H1 (cell line): ENCODE measurements around the gene LRRK1. TPM values are rescaled to one million over a fixed set of nuclear protein-coding genes. Genes with fewer than 3 reads are reported as not detected.
A peak's percentile ranks its signal among the peaks of the same experiment; 100 is the strongest.

ENCODE experiments used
- CTCF ChIA-PET: fragments of 300-600 bp; sonication (Branson Sonifier 250); formaldehyde crosslinking; loops from one replicate; lab custom pipeline; 2021; ENCODE audit not compliant: partially characterized antibody; lab: Charles Lee
- POLR2A ChIA-PET: fragments of 300-600 bp; sonication (Branson Sonifier 250); formaldehyde crosslinking; loops from one replicate; lab custom pipeline; 2021; ENCODE audit warnings: inconsistent platforms; ENCODE audit not compliant: partially characterized antibody; lab: Charles Lee
- DNase-seq, 2 experiments: peaks; one replicate each; pipeline versions ENCODE4 v3.0.0 to v3.0.0-alpha.2; 2010 to 2022; ENCODE audit warnings: low spot score in 2 of 2, low read depth in 1 of 2, mixed read lengths in 1 of 2
- FAIRE-seq: peaks from 2 replicates; lab custom pipeline; 2011; peaks lifted over from hg19 to GRCh38; lab: Jason Lieb, UNC
- H2AFZ ChIP-seq: 2 replicates; pipeline ENCODE4 v1.8.1; 2012; ENCODE audit warnings: low read length, inconsistent platforms
- H2AK5ac ChIP-seq: 2 replicates; pipeline ENCODE4 v1.6.1; 2013; ENCODE audit warnings: low read depth, low read length
- H2BK120ac ChIP-seq: replicated peaks from 2 replicates; pipeline ENCODE3; 2013; ENCODE audit warnings: low read depth, low read length, inconsistent platforms
- H2BK12ac ChIP-seq: 2 replicates; pipeline ENCODE4 v1.6.1; 2013; ENCODE audit warnings: low read depth, low read length
- H2BK15ac ChIP-seq: 2 replicates; pipeline ENCODE4 v1.6.1; 2013; ENCODE audit warnings: low read length
- H2BK20ac ChIP-seq: 2 replicates; pipeline ENCODE4 v1.6.1; 2013; ENCODE audit warnings: low read length
- H2BK5ac ChIP-seq: 2 replicates; pipeline ENCODE4 v1.6.1; 2013; ENCODE audit warnings: low read depth, low read length
- H3K14ac ChIP-seq: 2 replicates; pipeline ENCODE4 v1.6.1; 2013; ENCODE audit warnings: inconsistent platforms; ENCODE audit not compliant: insufficient read length
- H3K18ac ChIP-seq: 2 replicates; pipeline ENCODE4 v1.6.1; 2013; ENCODE audit warnings: low read length; ENCODE audit errors: extremely low read depth
- H3K23ac ChIP-seq: 2 replicates; pipeline ENCODE4 v1.6.1; 2013; ENCODE audit warnings: inconsistent platforms; ENCODE audit not compliant: insufficient read length
- H3K23me2 ChIP-seq: 2 replicates; pipeline ENCODE4 v1.6.1; 2013; ENCODE audit warnings: low read depth, low read length
- H3K27ac ChIP-seq: 2 replicates; pipeline ENCODE4 v1.6.1; 2011; ENCODE audit warnings: low read depth, low read length, inconsistent platforms
- H3K27me3 ChIP-seq, 4 experiments: replicated peaks in 1 of 4; 1 replicate in 1 of 4; 2 replicates in 3 of 4; pipeline versions ENCODE4 v1.6.1 to v1.8.1; 2011 to 2013; ENCODE audit warnings: low read length in 3 of 4, mild to moderate bottlenecking in 3 of 4, inconsistent platforms in 2 of 4, mixed read lengths in 2 of 4, moderate library complexity in 1 of 4; ENCODE audit not compliant: control insufficient read depth in 3 of 4, insufficient read depth in 3 of 4; ENCODE audit errors: extremely low read depth in 1 of 4
- H3K36me3 ChIP-seq, 4 experiments: 2 replicates each; pipeline versions ENCODE4 v1.6.1 to v1.8.1; 2011 to 2013; ENCODE audit warnings: mild to moderate bottlenecking in 4 of 4, low read length in 3 of 4, moderate library complexity in 2 of 4, control low read depth in 1 of 4, inconsistent platforms in 1 of 4; ENCODE audit not compliant: insufficient read depth in 4 of 4, control insufficient read depth in 2 of 4
- H3K4ac ChIP-seq: replicated peaks from 2 replicates; pipeline ENCODE3; 2013; ENCODE audit warnings: low read length, low read depth, mixed read lengths, inconsistent platforms; ENCODE audit not compliant: insufficient read length
- H3K4me1 ChIP-seq, 4 experiments: replicated peaks in 1 of 4; 1 replicate in 1 of 4; 2 replicates in 3 of 4; pipeline versions ENCODE4 v1.6.1 to v1.8.1; 2011 to 2013; ENCODE audit warnings: low read length in 3 of 4, inconsistent platforms in 2 of 4, mixed read lengths in 1 of 4; ENCODE audit not compliant: insufficient read depth in 4 of 4, control insufficient read depth in 3 of 4
- H3K4me2 ChIP-seq, 2 experiments: 2 replicates each; pipeline versions ENCODE4 v1.6.1 to v1.8.1; 2011 to 2013; ENCODE audit warnings: low read depth in 2 of 2, low read length in 2 of 2, control low read depth in 1 of 2, inconsistent platforms in 1 of 2, mild to moderate bottlenecking in 1 of 2; ENCODE audit not compliant: insufficient read depth in 1 of 2
- H3K4me3 ChIP-seq, 4 experiments: fragments of 200-600, 300-600 bp in 1 of 4; sonication (generic), shearing (Covaris generic), sonication (Bioruptor Twin) in 1 of 4; 2 replicates each; pipeline versions ENCODE4 v1.5.1 to v1.8.1; 2011 to 2016; ENCODE audit warnings: low read length in 4 of 4, low read depth in 3 of 4, control low read depth in 2 of 4, inconsistent platforms in 2 of 4, mild to moderate bottlenecking in 2 of 4, mixed read lengths in 1 of 4, moderate library complexity in 1 of 4; ENCODE audit not compliant: insufficient read depth in 2 of 4; ENCODE audit errors: extremely low read depth in 1 of 4
- H3K56ac ChIP-seq: replicated peaks from 2 replicates; pipeline ENCODE3; 2013; ENCODE audit warnings: low read depth, mild to moderate bottlenecking, mixed read lengths, low read length, inconsistent platforms; ENCODE audit not compliant: insufficient read length
- H3K79me1 ChIP-seq: 2 replicates; pipeline ENCODE4 v1.6.1; 2013; ENCODE audit warnings: low read depth, low read length, control low read depth
- H3K79me2 ChIP-seq, 2 experiments: 2 replicates each; pipeline versions ENCODE4 v1.6.1 to v1.8.1; 2012 to 2013; ENCODE audit warnings: low read length in 2 of 2, mild to moderate bottlenecking in 2 of 2, inconsistent platforms in 1 of 2; ENCODE audit not compliant: insufficient read depth in 2 of 2, control insufficient read depth in 1 of 2
- H3K9ac ChIP-seq, 4 experiments: replicated peaks in 1 of 4; 1 replicate in 1 of 4; 2 replicates in 3 of 4; pipeline versions ENCODE4 v1.6.1 to v1.8.1; 2011 to 2013; ENCODE audit warnings: low read depth in 3 of 4, low read length in 3 of 4, control low read depth in 2 of 4, mild to moderate bottlenecking in 2 of 4, moderate library complexity in 2 of 4, inconsistent platforms in 1 of 4; ENCODE audit errors: extremely low read depth in 1 of 4
- H3K9me3 ChIP-seq, 2 experiments: 2 replicates each; pipeline versions ENCODE4 v1.6.1 to v1.8.1; 2012 to 2013; ENCODE audit warnings: mild to moderate bottlenecking in 2 of 2, moderate library complexity in 2 of 2, control low read depth in 1 of 2, inconsistent platforms in 1 of 2, low read depth in 1 of 2, low read length in 1 of 2, mixed read lengths in 1 of 2; ENCODE audit not compliant: insufficient read depth in 2 of 2
- H4K20me1 ChIP-seq, 2 experiments: replicated peaks in 1 of 2; 2 replicates each; pipeline versions ENCODE3 to v1.8.1; 2011 to 2013; ENCODE audit warnings: inconsistent platforms in 2 of 2, low read length in 2 of 2, mild to moderate bottlenecking in 1 of 2; ENCODE audit not compliant: insufficient read depth in 2 of 2, control insufficient read depth in 1 of 2
- H4K5ac ChIP-seq: 2 replicates; pipeline ENCODE4 v1.6.1; 2013; ENCODE audit warnings: low read length, low read depth, mixed read lengths, inconsistent platforms; ENCODE audit not compliant: insufficient read length
- H4K8ac ChIP-seq: 2 replicates; pipeline ENCODE4 v1.8.0; 2013; ENCODE audit warnings: mild to moderate bottlenecking, moderate library complexity, low read length, inconsistent platforms; ENCODE audit not compliant: insufficient read depth; ENCODE audit errors: extremely low read depth
- H4K91ac ChIP-seq: replicated peaks from 2 replicates; pipeline ENCODE3; 2013; ENCODE audit warnings: low read length, mixed read lengths, inconsistent platforms; ENCODE audit not compliant: insufficient read length
- ASH2L ChIP-seq: fragments of 200-600, 300-600 bp; sonication (generic); IDR thresholded peaks from one replicate; pipeline ENCODE4 v1.7.1; 2017; ENCODE audit warnings: low read length
- BACH1 ChIP-seq: IDR thresholded peaks from 2 replicates; pipeline ENCODE4 v1.6.1; 2012; ENCODE audit warnings: low read length, improper control_type of control experiment
- CHD2 ChIP-seq: IDR thresholded peaks from 2 replicates; pipeline ENCODE4 v1.6.1; 2012; ENCODE audit warnings: low read length, improper control_type of control experiment
- CREB1 ChIP-seq: IDR thresholded peaks from 2 replicates; pipeline ENCODE4 v1.6.1; 2012; ENCODE audit warnings: inconsistent platforms
- E2F6 ChIP-seq: IDR thresholded peaks from 2 replicates; pipeline ENCODE4 v1.6.1; 2012; ENCODE audit warnings: inconsistent platforms
- GTF2F1 ChIP-seq: IDR thresholded peaks from 2 replicates; pipeline ENCODE4 v1.6.1; 2012; ENCODE audit warnings: low read depth, low read length, improper control_type of control experiment, borderline replicate concordance
- HDAC2 ChIP-seq, 2 experiments: fragments of 300-600 bp in 1 of 2; sonication (generic) in 1 of 2; IDR thresholded peaks; 2 replicates each; pipeline ENCODE4 v1.6.1; 2011 to 2012; ENCODE audit warnings: low read depth in 2 of 2, low read length in 2 of 2, mild to moderate bottlenecking in 2 of 2, moderate library complexity in 2 of 2, borderline replicate concordance in 1 of 2, inconsistent platforms in 1 of 2
- HDAC6 ChIP-seq: IDR thresholded peaks from one replicate; pipeline ENCODE4 v1.7.1; 2012; ENCODE audit warnings: low read depth, mild to moderate bottlenecking, inconsistent platforms, low read length, moderate library complexity
- KDM1A ChIP-seq: fragments of 200-600, 300-600 bp; sonication (generic); IDR thresholded peaks from 2 replicates; pipeline ENCODE4 v1.7.1; 2016; ENCODE audit warnings: mild to moderate bottlenecking, low read length, borderline replicate concordance
- NRF1 ChIP-seq: IDR thresholded peaks from 2 replicates; pipeline ENCODE4 v1.6.1; 2011; ENCODE audit warnings: mild to moderate bottlenecking, low read depth, low read length, improper control_type of control experiment
- POLR2AphosphoS5 ChIP-seq: IDR thresholded peaks from 2 replicates; pipeline ENCODE4 v1.6.1; 2011; ENCODE audit warnings: low read depth, low read length
- SIN3A ChIP-seq, 2 experiments: IDR thresholded peaks in 1 of 2; conservative IDR thresholded peaks in 1 of 2; 2 replicates each; pipeline ENCODE4 v1.6.1; 2011 to 2012; ENCODE audit warnings: low read length in 2 of 2, improper control_type of control experiment in 1 of 2, low read depth in 1 of 2, mild to moderate bottlenecking in 1 of 2
- SRF ChIP-seq: IDR thresholded peaks from 2 replicates; pipeline ENCODE4 v1.6.1; 2011; ENCODE audit warnings: mild to moderate bottlenecking, low read depth, low read length, moderate library complexity
- TBP ChIP-seq: IDR thresholded peaks from 2 replicates; pipeline ENCODE4 v1.6.1; 2011; ENCODE audit warnings: low read depth, low read length, improper control_type of control experiment
- WGBS, 2 experiments: shearing (Covaris generic) in 1 of 2; methylation state at CpG; one replicate each; pipeline versions ENCODE4 v1.1.6 to v1.1.7; 2013 to 2015; ENCODE audit warnings: low lambda C conversion rate in 2 of 2, mixed read lengths in 2 of 2, inconsistent platforms in 1 of 2, low coverage in 1 of 2, missing lambda C conversion rate in 1 of 2; ENCODE audit not compliant: insufficient replicate concordance in 2 of 2, insufficient coverage in 1 of 2, insufficient read length in 1 of 2; ENCODE audit errors: extremely low coverage in 1 of 2, missing lambda C conversion rate in 1 of 2; 5-methylcytosine and 5-hydroxymethylcytosine counted together
- polyA plus RNA-seq, 7 experiments: library from polyadenylated mRNA; depleted of rRNA in 3 of 7; stranded (reverse) in 5 of 7; unstranded in 2 of 7; fragments of >200 nt in 5 of 7; fragments of 200-250 nt in 2 of 7; gene quantifications; 1 replicate in 5 of 7; 2 replicates in 1 of 7; 4 replicates in 1 of 7; pipeline versions ENCODE4 v1.2.1 to v1.2.3, GENCODE V29; 2011 to 2013; ENCODE audit warnings: missing spikeins in 2 of 7, mixed read lengths in 2 of 7
- total RNA-seq: library from RNA; stranded (reverse); fragmentation: NEBNext Ultra II Directional; extraction: Animal tissue kit (Norgen Biotek cat#: 25700); gene quantifications from 2 replicates; pipeline ENCODE4 v1.2.1, GENCODE V29; 2021

The LRRK1 gene
- total and polyA plus RNA-seq, 2 of the 8 experiments (the other 6 are each of a cell fraction or from before 2014, with no cell fraction given), result 1.2 to 3.6 TPM

GRCh38 chr15:101046826-101047225 lies 127.7 kb downstream of the LRRK1 start:
- Histone ChIP-seq H2BK5ac (no peak overlapping the region), H4K91ac (no peak overlapping the region), H3K14ac (no peak overlapping the region), H3K9ac (no peak overlapping the region), H3K4me3 (no peak overlapping the region; a peak in 1 of 8 replicates), H3K4me1 (peaks cover 0 to 9% (median 5%) of the 10 kb centered on the region in 4 experiments; a peak in 6 of 7 replicates), H3K23ac (no peak overlapping the region), H2BK12ac (no peak overlapping the region; the same call in 1 of the 2 replicates), H3K27ac (no peak overlapping the region), H3K56ac (no peak overlapping the region), H3K23me2 (no peaks in the 10 kb centered on the region), H2BK120ac (no peak overlapping the region), H2AFZ (no peak overlapping the region), H2AK5ac (no peak overlapping the region), H3K79me1 (no peaks in the 10 kb centered on the region), H2BK15ac (no peak overlapping the region), H4K5ac (no peak overlapping the region), H4K20me1 (no peaks in the 10 kb centered on the region), H3K27me3 (0 out of 7 replicates have a peak, but pooled peaks cover 0 to 2% (median 0%) of the 10 kb centered on the region in 4 experiments), H3K36me3 (no peaks in the 10 kb centered on the region), H3K18ac (0 out of 2 replicates have a peak overlapping the region, but pooled peaks have one; percentile 24), H3K79me2 (no peaks in the 10 kb centered on the region), H4K8ac (no peak overlapping the region; the same call in 1 of the 2 replicates), H3K4me2 (peak overlapping the region in 1 of 2 experiments; percentile 47; a peak in 2 of 4 replicates), H2BK20ac (no peak overlapping the region), H3K9me3 (no peaks in the 10 kb centered on the region), H3K4ac (no peak overlapping the region)
- 92% methylated on average over 7 of the region's 7 CpGs; no CpG with 5 or more reads in 1 of the 2 experiments for WGBS, 2 experiments
- FAIRE-seq (peak; percentile 28), DNase-seq (peak in 1 of 2 experiments; percentile 33)
- POLR2A ChIA-PET, result interaction anchor here (0.7 to 1.3 kb wide), 3 partner anchors 14 to 148 kb away, joined by 3 to 6 read pairs (median 4); no protein-coding TSS in a partner anchor
- CTCF ChIA-PET, result interaction anchor here (0.9 to 2.7 kb wide), 7 partner anchors 17 to 211 kb away, joined by 3 to 16 read pairs (median 9); no protein-coding TSS in a partner anchor
- TF ChIP-seq CHD2 (no peak), SIN3A (conservative IDR thresholded peaks at IDR 0.05 in 1 of 2, IDR thresholded peaks at IDR 0.05 in 1 of 2; ENCODE audit: low read depth in 1 of 2, low read length in 2 of 2) (no peak), SRF (no peak), TBP (no peak), HDAC2 (IDR thresholded peaks at IDR 0.05; ENCODE audit: borderline replicate concordance in 1 of 2, low read depth in 2 of 2, low read length in 2 of 2) (no peak), GTF2F1 (no peak), HDAC6 (no peak), POLR2AphosphoS5 (no peak), E2F6 (no peak), BACH1 (no peak), ASH2L (no peak), CREB1 (no peak), KDM1A (no peak), NRF1 (no peak)
